PC-3 (cell line): ENCODE results near the gene RPL27A.

Experiments
- CTCF ChIP-seq: fragments of 300-600 bp; sonication (generic); conservative IDR thresholded peaks from 2 replicates; pipeline ENCODE4 v1.5.1; 2017; ENCODE audit warnings: antibody characterized with exemption, low read depth, mild to moderate bottlenecking, low read length
- EZH2 ChIP-seq: fragments of 300-600 bp; sonication (generic); IDR thresholded peaks from one replicate; pipeline ENCODE4 v1.6.1; 2017; ENCODE audit warnings: antibody characterized with exemption, mild to moderate bottlenecking, low read length; ENCODE audit not compliant: unreplicated experiment
- EZH2phosphoT487 ChIP-seq: fragments of 300-600 bp; sonication (generic); IDR thresholded peaks from 2 replicates; pipeline ENCODE4 v1.6.1; 2018; ENCODE audit warnings: mild to moderate bottlenecking, antibody characterized with exemption, low read length, borderline replicate concordance

GRCh38 chr11:8705146-8705545 lies 22.6 kb downstream of the RPL27A start:
- TF ChIP-seq CTCF (no peak), EZH2 (no peak), EZH2phosphoT487 (no peak)
